ENCODE results near the gene PACS2.
"Not testable (repeated sequence)": the region's sequence is repeated elsewhere in the genome, so short reads cannot be mapped to it uniquely, and the experiment has no call there.

GRCh38 chr14:105335231-105335542, 20.6 kb downstream of the PACS2 start:
- TF ChIP-seq POLR2AphosphoS5, POLR2A (IDR thresholded peaks at IDR 0.05): not testable (repeated sequence)

All from prostate gland (tissue), 1 donor.